Mesothelial cell of epicardium (in vitro differentiated cells): ENCODE results near the gene FNBP1L. TPM values are rescaled to one million over a fixed set of nuclear protein-coding genes. Genes with fewer than 3 reads are reported as not detected.

Experiments used
- DNase-seq, 2 experiments: peaks; one replicate each; pipeline ENCODE4 v3.0.0; 2021; ENCODE audit warnings: low spot score in 2 of 2; ENCODE audit not compliant: unreplicated experiment in 2 of 2
- H3K27ac Mint-ChIP-seq: 2 replicates; pipeline ENCODE4 v1.8.0; 2021; ENCODE audit warnings: mixed read lengths
- H3K27me3 Mint-ChIP-seq: 2 replicates; pipeline ENCODE4 v1.8.0; 2021; ENCODE audit warnings: low read depth, mixed read lengths
- H3K36me3 Mint-ChIP-seq: 2 replicates; pipeline ENCODE4 v1.8.0; 2021; ENCODE audit warnings: mixed read lengths
- H3K4me1 Mint-ChIP-seq: 2 replicates; pipeline ENCODE4 v1.8.0; 2021; ENCODE audit warnings: mixed read lengths
- H3K4me3 Mint-ChIP-seq: 2 replicates; pipeline ENCODE4 v1.8.0; 2021; ENCODE audit warnings: mild to moderate bottlenecking, moderate library complexity, mixed read lengths
- H3K9me3 Mint-ChIP-seq: 2 replicates; pipeline ENCODE4 v1.8.0; 2021; ENCODE audit warnings: mixed read lengths
- CTCF ChIP-seq: fragments of 200-600 bp; sonication (generic); IDR thresholded peaks from one replicate; pipeline ENCODE4 v1.5.0; 2021; ENCODE audit warnings: antibody characterized with exemption; ENCODE audit not compliant: unreplicated experiment
- total RNA-seq: library from RNA; stranded (reverse); gene quantifications from 3 replicates; pipeline ENCODE4 v1.2.1, GENCODE V29; 2021

The FNBP1L gene
- total RNA-seq, 1 donor from 2014 or later = 73.7 TPM

GRCh38 chr1:93598861-93599439 lies 151.0 kb downstream of the FNBP1L start:
- Mint-ChIP-seq H3K4me1 (peaks cover 58% of the 10 kb centered on the region), H3K27ac (no peak overlapping the region), H3K27me3 (no peaks in the 10 kb centered on the region), H3K4me3 (no peak overlapping the region), H3K9me3 (no peaks in the 10 kb centered on the region), H3K36me3 (no peaks in the 10 kb centered on the region)
- no peak for TF ChIP-seq CTCF
- no peak for DNase-seq

- Mint-ChIP-seq H3K4me1 (peaks cover 58% of the 10 kb centered on the region), H3K9me3 (no peaks in the 10 kb centered on the region), H3K4me3 (no peak overlapping the region), H3K27ac (no peak overlapping the region), H3K36me3 (no peaks in the 10 kb centered on the region), H3K27me3 (no peaks in the 10 kb centered on the region)
- no peak for TF ChIP-seq CTCF
- no peak for DNase-seq
Measured at GRCh38 chr1:93599479-93599878, 151.6 kb downstream of the FNBP1L start.

- no peaks in the 10 kb centered on the region for H3K9me3 Mint-ChIP-seq
- no peak for DNase-seq
- TF ChIP-seq CTCF = no peak
- no peaks in the 10 kb centered on the region for H3K27me3 Mint-ChIP-seq
- peaks cover 58% of the 10 kb centered on the region for H3K4me1 Mint-ChIP-seq
- H3K4me3 Mint-ChIP-seq = no peak overlapping the region
- no peaks in the 10 kb centered on the region for H3K36me3 Mint-ChIP-seq
- no peak overlapping the region for H3K27ac Mint-ChIP-seq
Measured at GRCh38 chr1:93600663-93601062, 152.7 kb downstream of the FNBP1L start.

- Mint-ChIP-seq H3K4me1 (peaks cover 54% of the 10 kb centered on the region), H3K27ac (no peak overlapping the region), H3K27me3 (no peaks in the 10 kb centered on the region), H3K9me3 (no peaks in the 10 kb centered on the region), H3K36me3 (no peaks in the 10 kb centered on the region), H3K4me3 (no peak overlapping the region)
- TF ChIP-seq CTCF = no peak
- no peak for DNase-seq
Measured at GRCh38 chr1:93601686-93602085, 153.8 kb downstream of the FNBP1L start.

GRCh38 chr1:93602101-93602500 lies 154.2 kb downstream of the FNBP1L start:
- Mint-ChIP-seq H3K36me3 (no peaks in the 10 kb centered on the region), H3K4me1 (peaks cover 50% of the 10 kb centered on the region), H3K4me3 (no peak overlapping the region), H3K27me3 (no peaks in the 10 kb centered on the region), H3K9me3 (no peaks in the 10 kb centered on the region), H3K27ac (no peak overlapping the region)
- no peak for TF ChIP-seq CTCF
- DNase-seq = no peak

- Mint-ChIP-seq H3K4me3 (no peak overlapping the region), H3K9me3 (no peaks in the 10 kb centered on the region), H3K27ac (no peak overlapping the region), H3K36me3 (no peaks in the 10 kb centered on the region), H3K4me1 (peaks cover 40% of the 10 kb centered on the region), H3K27me3 (no peaks in the 10 kb centered on the region)
- TF ChIP-seq CTCF = no peak
- DNase-seq = no peak
Measured at GRCh38 chr1:93603106-93603505, 155.2 kb downstream of the FNBP1L start.
